K562 (cell line): ENCODE measurements around the gene RPS27. TPM values are rescaled to one million over a fixed set of nuclear protein-coding genes. Genes with fewer than 3 reads are reported as not detected.

Source experiments
- BRD9 ChIP-seq: fragments of 450-650 bp; IDR thresholded peaks from 2 replicates; pipeline ENCODE4 v1.6.1; 2018; ENCODE audit warnings: low read depth; ENCODE audit not compliant: partially characterized antibody
- CBX3 ChIP-seq, 2 experiments: IDR thresholded peaks; 1 replicate in 1 of 2; 2 replicates in 1 of 2; pipeline ENCODE4 v1.6.1; 2012; ENCODE audit warnings: inconsistent platforms in 2 of 2, low read length in 2 of 2, borderline replicate concordance in 1 of 2, control low read depth in 1 of 2
- CBX5 ChIP-seq: IDR thresholded peaks from 2 replicates; pipeline ENCODE4 v1.6.1; 2014; ENCODE audit warnings: low read depth, borderline replicate concordance
- CHCHD3 ChIP-seq: fragments of 250-450 bp; sonication (Bioruptor Pico); IDR thresholded peaks from 2 replicates; pipeline ENCODE4 v2.1.2; 2022; ENCODE audit warnings: mild to moderate bottlenecking
- FIP1L1 ChIP-seq: fragments of 200-400 bp; formaldehyde crosslinking; IDR thresholded peaks from 2 replicates; pipeline ENCODE4 v1.6.1; 2018; ENCODE audit warnings: mild to moderate bottlenecking, low read depth, low read length; ENCODE audit not compliant: poor library complexity, severe bottlenecking
- HMG20B ChIP-seq: fragments of 250-450 bp; sonication (Bioruptor Pico); IDR thresholded peaks from 2 replicates; pipeline ENCODE4 v1.5.0; 2021; ENCODE audit warnings: mild to moderate bottlenecking
- ID3 ChIP-seq, 2 experiments: fragments of 250-450 bp in 1 of 2; fragments of 450-650 bp in 1 of 2; sonication (Bioruptor Pico) in 1 of 2; IDR thresholded peaks; 2 replicates each; pipeline versions ENCODE4 v1.6.1 to v1.8.0; 2016 to 2021; ENCODE audit warnings: mild to moderate bottlenecking in 2 of 2, moderate library complexity in 2 of 2, missing compliant biosample characterization in 1 of 2, missing genetic modification characterization in 1 of 2
- SMARCC2 ChIP-seq: fragments of 450-650 bp; IDR thresholded peaks from 2 replicates; pipeline ENCODE4 v1.6.1; 2017; ENCODE audit warnings: antibody characterized with exemption, moderate library complexity, mild to moderate bottlenecking, low read depth
- U2AF1 ChIP-seq: fragments of 200-400 bp; formaldehyde crosslinking; optimal IDR thresholded peaks from 2 replicates; pipeline ENCODE3; 2017; ENCODE audit warnings: mild to moderate bottlenecking, low read depth, low read length, moderate library complexity
- ZBTB17 ChIP-seq: fragments of 450-650 bp; formaldehyde crosslinking; IDR thresholded peaks from 2 replicates; pipeline ENCODE4 v1.4.0; 2020; ENCODE audit warnings: mild to moderate bottlenecking
- ZFPM2 ChIP-seq: fragments of 250-450 bp; sonication (Bioruptor Pico); IDR thresholded peaks from 2 replicates; pipeline ENCODE4 v1.5.1; 2022; ENCODE audit warnings: mild to moderate bottlenecking
- ZNF197 ChIP-seq: fragments of 200-800 bp; sonication (Bioruptor generic); IDR thresholded peaks from 2 replicates; pipeline ENCODE4 v1.6.1; 2016; ENCODE audit warnings: low read depth, missing genetic modification characterization, missing compliant biosample characterization
- ZNF609 ChIP-seq: sonication (generic); formaldehyde crosslinking; IDR thresholded peaks from 2 replicates; pipeline ENCODE4 v1.8.1; 2023; ENCODE audit warnings: missing genetic modification reagents, mild to moderate bottlenecking, borderline replicate concordance
- ZNF76 ChIP-seq: fragments of 250-450 bp; sonication (Bioruptor Pico); IDR thresholded peaks from 2 replicates; pipeline ENCODE4 v1.4.0; 2020; ENCODE audit warnings: mild to moderate bottlenecking, moderate library complexity, borderline replicate concordance
- polyA plus RNA-seq, 8 experiments: library from polyadenylated mRNA; depleted of rRNA in 4 of 8; stranded (reverse) in 5 of 8; unstranded in 3 of 8; fragments of >200 nt; fragmentation: Nextera tagmentation in 2 of 8; fragmentation: Illumina TruSeq in 1 of 8; extraction: Ambion mirVana in 2 of 8; extraction: Trizol in 1 of 8; gene quantifications; 2 replicates each; pipeline versions ENCODE4 v1.2.1 to v1.2.3, GENCODE V29; 2011 to 2014; ENCODE audit warnings: inconsistent platforms in 1 of 8, missing spikeins in 1 of 8
- total RNA-seq, 7 experiments: library from RNA; depleted of rRNA in 6 of 7; stranded (reverse); fragments of >200 nt in 6 of 7; fragmentation: Illumina TruSeq in 2 of 7; extraction: Trizol in 2 of 7; gene quantifications; 2 replicates each; pipeline versions ENCODE4 v1.2.1 to v1.2.3, GENCODE V29; 2011 to 2021; ENCODE audit warnings: low replicate concordance in 1 of 7
- TF ChIP-seq, protein P1 (sequence below): fragments of 450-650 bp; IDR thresholded peaks from 2 replicates; pipeline ENCODE4 v1.6.1; 2016; ENCODE audit warnings: mild to moderate bottlenecking
- TF ChIP-seq, protein P2 (sequence below): fragments of 250-450 bp; sonication (Bioruptor Pico); IDR thresholded peaks from 2 replicates; pipeline ENCODE4 v1.4.0; 2020; ENCODE audit warnings: borderline replicate concordance

Gene RPS27
- total and polyA plus RNA-seq, 9 of the 15 experiments (the other 6 are each of a cell fraction or from before 2014, with no cell fraction given), result 2,091 to 9,377 (median 6,706) TPM

DNA sequence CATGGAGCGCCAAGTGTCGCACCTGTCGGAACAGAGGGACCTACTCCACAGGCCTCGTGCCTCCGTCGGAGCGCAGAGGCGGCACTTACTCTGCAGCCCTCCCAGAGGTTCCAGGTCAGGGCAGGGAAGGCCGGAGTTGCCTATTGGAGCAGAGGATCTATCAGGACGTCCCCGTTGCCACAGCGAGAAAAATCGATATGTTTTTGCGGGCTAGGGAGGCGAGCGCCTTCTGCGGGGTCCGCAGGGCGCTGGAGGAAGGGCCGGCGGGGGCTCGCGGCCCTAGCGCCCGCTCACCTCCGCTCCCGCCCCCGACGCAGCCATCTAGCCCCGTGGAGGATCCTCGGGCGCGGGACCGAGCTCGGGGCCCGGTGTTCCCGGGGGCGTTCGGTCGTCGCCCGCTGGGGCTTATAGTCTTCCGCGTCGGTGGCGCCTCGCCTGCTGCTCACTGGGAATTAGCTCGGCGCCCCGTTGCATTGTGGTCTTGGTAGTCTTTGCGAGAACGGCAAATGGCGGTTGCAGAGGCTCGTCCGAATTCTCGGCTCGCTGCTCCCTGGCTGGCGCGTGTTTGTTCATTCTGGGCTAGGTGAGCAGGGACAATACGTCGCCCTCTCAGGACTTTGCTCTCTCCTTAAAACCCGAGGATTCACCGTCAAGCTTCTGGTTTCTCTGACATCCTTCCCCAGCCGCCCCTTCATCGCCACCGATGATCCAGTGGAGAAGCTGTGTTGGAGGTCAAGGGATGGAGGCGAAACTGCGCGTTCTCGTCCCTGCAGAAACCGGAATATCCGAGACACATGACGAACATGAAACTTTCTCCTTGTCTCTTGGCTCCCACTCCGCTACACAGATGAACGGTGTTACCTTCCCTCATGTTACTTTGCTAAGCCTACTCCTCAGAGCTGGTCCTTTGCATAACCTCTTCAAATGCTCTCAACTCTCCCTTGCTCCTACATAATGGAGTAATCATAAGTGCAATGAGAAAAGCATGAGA, 13.0 kb upstream of the RPS27 start, which contains the start of gene JTB (continued):
- TF ChIP-seq ZNF609, result peak; percentile 67; the same call in 1 of the 2 replicates
- peak; percentile 81; the same call in 1 of the 2 replicates for TF ChIP-seq CHCHD3 (CRISPR knock-in tag)
- TF ChIP-seq ID3 (CRISPR knock-in tag; IDR thresholded peaks at IDR 0.05), result no peak
- no peak; the same call in 1 of the 2 replicates for TF ChIP-seq ID3 (tag; IDR thresholded peaks at IDR 0.05)
- TF ChIP-seq HMG20B (CRISPR knock-in tag), result no peak
- TF ChIP-seq U2AF1, result no peak
- peak; percentile 26 for TF ChIP-seq BRD9
- no peak for TF ChIP-seq FIP1L1
- 0 out of 2 replicates have a peak, but pooled peaks have one; percentile 41 for TF ChIP-seq ZBTB17 (CRISPR knock-in tag)
- TF ChIP-seq, protein P1, sequence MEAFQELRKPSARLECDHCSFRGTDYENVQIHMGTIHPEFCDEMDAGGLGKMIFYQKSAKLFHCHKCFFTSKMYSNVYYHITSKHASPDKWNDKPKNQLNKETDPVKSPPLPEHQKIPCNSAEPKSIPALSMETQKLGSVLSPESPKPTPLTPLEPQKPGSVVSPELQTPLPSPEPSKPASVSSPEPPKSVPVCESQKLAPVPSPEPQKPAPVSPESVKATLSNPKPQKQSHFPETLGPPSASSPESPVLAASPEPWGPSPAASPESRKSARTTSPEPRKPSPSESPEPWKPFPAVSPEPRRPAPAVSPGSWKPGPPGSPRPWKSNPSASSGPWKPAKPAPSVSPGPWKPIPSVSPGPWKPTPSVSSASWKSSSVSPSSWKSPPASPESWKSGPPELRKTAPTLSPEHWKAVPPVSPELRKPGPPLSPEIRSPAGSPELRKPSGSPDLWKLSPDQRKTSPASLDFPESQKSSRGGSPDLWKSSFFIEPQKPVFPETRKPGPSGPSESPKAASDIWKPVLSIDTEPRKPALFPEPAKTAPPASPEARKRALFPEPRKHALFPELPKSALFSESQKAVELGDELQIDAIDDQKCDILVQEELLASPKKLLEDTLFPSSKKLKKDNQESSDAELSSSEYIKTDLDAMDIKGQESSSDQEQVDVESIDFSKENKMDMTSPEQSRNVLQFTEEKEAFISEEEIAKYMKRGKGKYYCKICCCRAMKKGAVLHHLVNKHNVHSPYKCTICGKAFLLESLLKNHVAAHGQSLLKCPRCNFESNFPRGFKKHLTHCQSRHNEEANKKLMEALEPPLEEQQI, result 0 out of 2 replicates have a peak, but pooled peaks have one; percentile 27
- TF ChIP-seq CBX3 (IDR thresholded peaks at IDR 0.05; ENCODE audit: borderline replicate concordance in 1 of 2, low read length in 2 of 2), result no peak
- TF ChIP-seq ZFPM2 (CRISPR knock-in tag), result no peak
- TF ChIP-seq, protein P2, sequence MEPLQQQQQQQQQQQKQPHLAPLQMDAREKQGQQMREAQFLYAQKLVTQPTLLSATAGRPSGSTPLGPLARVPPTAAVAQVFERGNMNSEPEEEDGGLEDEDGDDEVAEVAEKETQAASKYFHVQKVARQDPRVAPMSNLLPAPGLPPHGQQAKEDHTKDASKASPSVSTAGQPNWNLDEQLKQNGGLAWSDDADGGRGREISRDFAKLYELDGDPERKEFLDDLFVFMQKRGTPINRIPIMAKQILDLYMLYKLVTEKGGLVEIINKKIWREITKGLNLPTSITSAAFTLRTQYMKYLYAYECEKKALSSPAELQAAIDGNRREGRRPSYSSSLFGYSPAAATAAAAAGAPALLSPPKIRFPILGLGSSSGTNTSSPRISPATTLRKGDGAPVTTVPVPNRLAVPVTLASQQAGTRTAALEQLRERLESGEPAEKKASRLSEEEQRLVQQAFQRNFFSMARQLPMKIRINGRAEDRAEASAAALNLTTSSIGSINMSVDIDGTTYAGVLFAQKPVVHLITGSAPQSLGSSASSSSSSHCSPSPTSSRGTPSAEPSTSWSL (CRISPR knock-in tag), result no peak
- no peak for TF ChIP-seq CBX5
- TF ChIP-seq ZNF197, result no peak
- no peak for TF ChIP-seq SMARCC2
- TF ChIP-seq ZNF76 (CRISPR knock-in tag), result 0 out of 2 replicates have a peak, but pooled peaks have one; percentile 23
